Activated naive CD4-positive, alpha-beta T cell treated with anti-CD3 and anti-CD28 coated beads, Interleukin-2, amount 50 U/mL, for 24 hours (primary cell): ENCODE measurements around the gene AP1AR.
"Not testable (repeated sequence)": the region's sequence is repeated elsewhere in the genome, so short reads cannot be mapped to it uniquely, and the experiment has no call there.

Experiments
- H3K27ac Mint-ChIP-seq: one replicate; pipeline ENCODE4 v1.8.0; 2021; ENCODE audit warnings: mild to moderate bottlenecking, mixed read lengths
- H3K27me3 Mint-ChIP-seq: one replicate; pipeline ENCODE4 v1.8.0; 2021; ENCODE audit warnings: mixed read lengths
- H3K36me3 Mint-ChIP-seq: one replicate; pipeline ENCODE4 v1.8.0; 2021; ENCODE audit warnings: mixed read lengths
- H3K4me1 Mint-ChIP-seq: one replicate; pipeline ENCODE4 v1.8.0; 2021; ENCODE audit warnings: mixed read lengths
- H3K4me3 Mint-ChIP-seq: one replicate; pipeline ENCODE4 v1.8.0; 2021; ENCODE audit warnings: mild to moderate bottlenecking, mixed read lengths
- H3K9me3 Mint-ChIP-seq: one replicate; pipeline ENCODE4 v1.8.0; 2021; ENCODE audit warnings: mixed read lengths

AP1AR gene

DNA sequence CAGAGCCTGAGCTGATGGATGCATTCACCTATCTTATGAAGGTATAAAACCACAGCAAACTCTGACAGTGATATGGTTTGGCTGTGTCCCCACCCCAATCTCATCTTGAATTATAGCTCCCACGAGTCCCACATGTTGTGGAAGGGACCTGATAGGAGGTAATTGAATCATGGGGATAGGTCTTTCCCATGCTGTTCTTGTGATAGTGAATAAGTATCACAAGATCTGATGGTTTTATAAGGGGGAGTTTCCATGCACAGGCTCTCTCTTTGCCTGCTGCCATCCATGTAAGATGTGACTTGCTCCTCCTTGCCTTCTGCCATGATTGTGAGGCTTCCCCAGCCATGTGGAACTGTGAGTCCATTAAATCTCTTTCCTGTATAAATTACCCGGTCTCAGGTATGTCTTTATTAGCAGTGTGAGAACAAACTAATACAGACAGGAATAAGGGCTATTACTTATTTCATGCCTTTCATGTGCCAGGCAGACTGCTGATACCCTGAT, 50.4 kb downstream of the AP1AR start:
- Mint-ChIP-seq H3K36me3 (peaks cover 11% of the 10 kb centered on the region), H3K27ac (peak overlapping the region; percentile 48), H3K4me3 (peak overlapping the region; percentile 41), H3K4me1 (peaks cover 82% of the 10 kb centered on the region)
- H3K27me3 Mint-ChIP-seq, H3K9me3 Mint-ChIP-seq: not testable (repeated sequence)

GRCh38 chr4:112282860-112283667, 51.5 kb downstream of the AP1AR start:
- H3K9me3 Mint-ChIP-seq: no peaks in the 10 kb centered on the region
- H3K27ac Mint-ChIP-seq: peak overlapping the region; percentile 68
- H3K4me3 Mint-ChIP-seq: peak overlapping the region; percentile 74
- H3K4me1 Mint-ChIP-seq: peaks cover 82% of the 10 kb centered on the region
- no peaks in the 10 kb centered on the region for H3K27me3 Mint-ChIP-seq
- peaks cover 10% of the 10 kb centered on the region for H3K36me3 Mint-ChIP-seq

GRCh38 chr4:112284166-112284565, 52.6 kb downstream of the AP1AR start:
- H3K27me3 Mint-ChIP-seq: no peaks in the 10 kb centered on the region
- peaks cover 10% of the 10 kb centered on the region for H3K36me3 Mint-ChIP-seq
- H3K4me3 Mint-ChIP-seq: peak overlapping the region; percentile 96
- peaks cover 84% of the 10 kb centered on the region for H3K4me1 Mint-ChIP-seq
- no peaks in the 10 kb centered on the region for H3K9me3 Mint-ChIP-seq
- peak overlapping the region; percentile 91 for H3K27ac Mint-ChIP-seq

DNA sequence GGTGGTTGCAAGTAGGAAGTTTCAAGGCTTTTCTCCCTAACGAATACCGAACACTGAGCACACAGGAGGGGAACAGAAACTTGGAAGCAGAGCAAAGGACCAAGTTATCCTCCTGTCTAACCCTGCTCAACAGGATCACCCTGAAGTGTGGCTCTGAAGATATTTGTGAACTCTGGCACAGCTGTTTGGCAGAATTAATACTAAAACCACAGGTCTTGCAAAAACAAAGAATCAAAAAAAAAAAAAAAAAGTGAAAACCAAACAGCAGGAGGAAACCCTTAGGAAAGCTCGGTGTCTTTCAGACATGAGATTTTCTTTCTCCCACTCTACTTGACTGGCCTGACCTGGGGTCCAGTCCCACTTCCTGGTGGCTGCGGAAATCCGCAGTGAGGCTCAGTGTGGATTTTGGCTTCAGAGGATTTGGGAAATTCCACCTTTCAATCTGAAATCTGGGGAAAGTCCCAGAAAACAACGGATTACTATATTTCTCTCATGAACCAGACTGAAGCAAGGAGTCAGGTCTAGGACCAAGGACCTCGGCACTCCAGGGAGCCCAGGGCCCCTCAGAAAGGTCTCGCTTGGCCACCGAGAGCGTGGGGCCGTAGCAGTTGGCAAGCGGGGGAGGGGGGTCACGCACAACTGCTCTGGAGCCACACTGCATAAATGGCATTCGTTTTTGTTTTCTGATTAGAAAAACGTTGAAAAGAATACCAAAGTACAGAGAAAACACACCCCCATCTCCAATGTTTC, 53.2 kb downstream of the AP1AR start:
- Mint-ChIP-seq H3K36me3 (peaks cover 10% of the 10 kb centered on the region), H3K9me3 (no peaks in the 10 kb centered on the region)

GRCh38 chr4:112287258-112287989, 55.8 kb downstream of the AP1AR start:
- H3K36me3 Mint-ChIP-seq: peaks cover 3% of the 10 kb centered on the region
- H3K9me3 Mint-ChIP-seq: no peaks in the 10 kb centered on the region
- H3K27ac Mint-ChIP-seq: peak overlapping the region; percentile 93
- H3K4me1 Mint-ChIP-seq: peaks cover 69% of the 10 kb centered on the region
- peak overlapping the region; percentile 78 for H3K4me3 Mint-ChIP-seq
- no peaks in the 10 kb centered on the region for H3K27me3 Mint-ChIP-seq

More for the DNA sequence above, 53.2 kb downstream of the AP1AR start:
- peak overlapping the region; percentile 96 for H3K4me3 Mint-ChIP-seq
- peaks cover 86% of the 10 kb centered on the region for H3K4me1 Mint-ChIP-seq
- peak overlapping the region; percentile 91 for H3K27ac Mint-ChIP-seq
- H3K27me3 Mint-ChIP-seq: no peaks in the 10 kb centered on the region

DNA sequence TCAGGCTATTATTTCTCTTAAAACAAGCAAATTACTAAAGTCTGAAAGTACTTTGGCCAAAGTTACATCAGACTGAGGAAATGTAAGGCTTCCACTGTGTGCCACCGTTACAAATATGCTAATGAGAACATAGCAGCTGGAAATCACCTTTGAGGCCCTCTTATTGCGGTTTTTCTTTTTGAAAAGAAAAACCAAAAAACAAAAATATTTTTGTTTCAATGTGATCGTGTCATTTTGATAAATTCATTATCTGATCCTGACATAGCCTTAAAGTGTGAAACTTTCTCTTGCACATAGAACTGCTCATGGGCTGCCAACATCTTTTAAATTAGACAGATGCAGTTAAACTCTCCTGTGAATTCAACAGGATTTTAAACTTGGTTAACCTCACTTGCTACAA, 56.9 kb downstream of the AP1AR start:
- peak overlapping the region; percentile 81 for H3K27ac Mint-ChIP-seq
- no peaks in the 10 kb centered on the region for H3K9me3 Mint-ChIP-seq
- peaks cover 59% of the 10 kb centered on the region for H3K4me1 Mint-ChIP-seq
- no peaks in the 10 kb centered on the region for H3K27me3 Mint-ChIP-seq
- peak overlapping the region; percentile 64 for H3K4me3 Mint-ChIP-seq
- peaks cover 1% of the 10 kb centered on the region for H3K36me3 Mint-ChIP-seq

DNA sequence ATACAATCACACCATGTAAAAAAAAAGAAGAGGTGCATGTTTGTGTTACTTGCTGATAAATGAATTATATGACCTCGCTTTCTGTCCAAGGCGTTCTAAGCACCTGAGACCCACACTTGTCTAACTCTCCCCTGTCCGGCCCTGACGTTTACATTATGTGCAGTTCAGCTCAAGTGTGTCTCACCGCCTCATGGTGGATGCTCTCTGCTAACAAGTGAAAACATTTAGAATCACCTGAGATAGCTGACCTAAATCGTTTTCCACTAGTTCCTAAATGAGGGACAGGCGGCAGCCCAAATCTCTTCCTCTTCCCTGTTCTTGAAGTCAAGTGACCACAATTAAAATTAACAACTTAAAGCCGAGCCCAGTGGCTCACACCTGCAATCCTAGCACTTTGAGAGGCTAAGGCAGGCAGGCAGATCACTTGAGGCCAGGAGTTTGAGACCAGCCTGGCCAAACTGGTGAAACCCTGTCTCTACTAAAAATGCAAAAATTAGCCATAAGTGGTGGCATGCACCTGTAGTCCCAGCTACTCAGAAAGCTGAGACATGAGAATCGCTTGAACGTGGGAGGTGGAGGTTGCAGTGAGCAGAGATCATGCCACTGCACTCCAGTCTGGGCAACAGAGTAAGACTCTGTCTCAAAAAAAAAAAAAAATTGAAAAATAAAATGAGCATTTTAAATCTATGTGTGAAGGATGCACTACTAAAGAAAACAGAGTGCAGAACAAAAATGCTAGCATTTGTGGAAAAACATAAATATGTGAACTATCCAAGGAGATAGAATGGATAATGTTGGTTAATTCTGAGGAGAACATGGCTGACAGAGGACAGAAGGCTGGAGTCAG, 58.0 kb downstream of the AP1AR start:
- H3K4me1 Mint-ChIP-seq: peaks cover 47% of the 10 kb centered on the region
- H3K4me3 Mint-ChIP-seq: peak overlapping the region; percentile 65
- no peaks in the 10 kb centered on the region for H3K27me3 Mint-ChIP-seq
- H3K9me3 Mint-ChIP-seq: no peaks in the 10 kb centered on the region
- peak overlapping the region; percentile 81 for H3K27ac Mint-ChIP-seq
- H3K36me3 Mint-ChIP-seq: no peaks in the 10 kb centered on the region

DNA sequence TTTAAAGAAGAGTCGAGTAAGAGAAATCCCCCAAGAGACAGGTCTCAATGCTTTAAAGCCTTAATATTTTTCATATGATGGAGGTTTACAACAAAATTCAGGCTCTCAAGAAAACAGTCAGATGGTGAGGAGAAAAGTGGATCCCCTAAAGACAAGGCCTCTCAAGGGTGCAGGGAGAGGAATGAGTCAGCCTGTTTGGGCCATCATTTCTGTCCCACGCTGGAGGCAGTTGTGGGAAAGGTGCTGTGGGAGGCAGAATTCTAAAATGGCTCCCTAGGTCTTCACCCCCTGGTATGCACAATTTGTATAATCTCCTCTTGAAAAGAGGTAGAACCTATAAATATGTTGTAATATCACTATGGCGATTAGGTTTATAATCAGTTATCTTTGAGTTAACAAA, 58.8 kb downstream of the AP1AR start:
- no peak overlapping the region for H3K27ac Mint-ChIP-seq
- H3K9me3 Mint-ChIP-seq: no peaks in the 10 kb centered on the region
- H3K27me3 Mint-ChIP-seq: no peaks in the 10 kb centered on the region
- no peaks in the 10 kb centered on the region for H3K36me3 Mint-ChIP-seq
- H3K4me1 Mint-ChIP-seq: peaks cover 46% of the 10 kb centered on the region
- no peak overlapping the region for H3K4me3 Mint-ChIP-seq

GRCh38 chr4:112296949-112297880, 65.6 kb downstream of the AP1AR start, which contains the start of gene ALPK1:
ALPK1 (plus strand) TSS chr4:112297369.
- no peaks in the 10 kb centered on the region for H3K9me3 Mint-ChIP-seq
- no peaks in the 10 kb centered on the region for H3K27me3 Mint-ChIP-seq
- no peaks in the 10 kb centered on the region for H3K36me3 Mint-ChIP-seq
- H3K27ac Mint-ChIP-seq: peak within 1 kb of the TSS; percentile 97
- H3K4me1 Mint-ChIP-seq: peaks cover 30% of the 10 kb centered on the region
- peak within 1 kb of the TSS; percentile 88 for H3K4me3 Mint-ChIP-seq

GRCh38 chr4:112299721-112300120, 68.1 kb downstream of the AP1AR start:
- peaks cover 30% of the 10 kb centered on the region for H3K4me1 Mint-ChIP-seq
- no peak overlapping the region for H3K4me3 Mint-ChIP-seq
- no peaks in the 10 kb centered on the region for H3K9me3 Mint-ChIP-seq
- H3K27ac Mint-ChIP-seq: peak overlapping the region; percentile 32
- no peaks in the 10 kb centered on the region for H3K36me3 Mint-ChIP-seq
- no peaks in the 10 kb centered on the region for H3K27me3 Mint-ChIP-seq

DNA sequence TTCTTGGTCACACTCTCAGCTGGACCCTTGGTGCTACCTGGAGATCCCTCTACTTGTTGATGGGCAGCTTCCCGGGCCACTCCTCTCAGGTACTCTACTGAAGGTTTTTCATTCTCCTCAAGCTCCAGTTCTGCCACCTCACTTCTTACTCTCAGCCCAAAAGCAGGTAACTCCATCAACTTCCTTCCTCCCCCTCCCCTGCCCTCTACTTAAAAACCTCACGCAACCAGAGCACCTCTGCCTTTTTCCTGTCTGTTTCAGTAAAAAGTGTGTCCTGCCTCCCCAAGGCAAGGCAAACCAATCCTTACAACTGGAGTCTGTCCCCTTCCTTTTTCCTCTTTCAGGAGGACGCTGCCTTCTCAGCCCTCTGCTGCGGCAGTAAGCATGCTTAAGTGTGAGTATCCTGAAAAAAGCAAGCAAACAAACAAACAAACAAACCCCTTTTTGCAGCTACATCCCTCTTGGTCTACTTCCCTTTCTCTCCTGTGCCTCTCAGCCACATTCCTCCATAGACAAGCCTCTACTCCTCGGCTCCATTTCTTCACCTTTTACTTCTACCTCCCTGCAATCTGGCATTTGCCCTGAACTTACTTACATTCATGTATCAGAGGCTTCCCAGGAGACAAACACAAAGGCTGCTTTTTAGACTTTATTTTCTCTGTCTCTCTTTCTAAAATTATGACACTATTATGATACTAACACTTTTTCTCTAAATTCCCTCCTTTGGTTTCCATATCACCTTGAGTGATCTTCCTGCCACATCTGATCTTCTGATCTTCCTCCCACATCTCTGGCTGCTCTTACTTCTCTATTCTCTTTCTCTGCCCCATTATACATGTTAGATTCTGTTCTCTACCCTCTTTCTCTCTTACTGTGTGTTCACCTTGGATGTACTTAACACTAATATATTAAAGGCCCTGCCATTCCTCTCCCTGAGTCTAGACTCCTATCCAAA, 71.0 kb downstream of the AP1AR start:
- no peaks in the 10 kb centered on the region for H3K9me3 Mint-ChIP-seq
- no peak overlapping the region for H3K27ac Mint-ChIP-seq
- no peak overlapping the region for H3K4me3 Mint-ChIP-seq
- H3K27me3 Mint-ChIP-seq: no peaks in the 10 kb centered on the region
- peaks cover 8% of the 10 kb centered on the region for H3K36me3 Mint-ChIP-seq
- H3K4me1 Mint-ChIP-seq: peaks cover 32% of the 10 kb centered on the region

GRCh38 chr4:112305477-112305876, 73.9 kb downstream of the AP1AR start:
- peaks cover 11% of the 10 kb centered on the region for H3K36me3 Mint-ChIP-seq
- peaks cover 33% of the 10 kb centered on the region for H3K4me1 Mint-ChIP-seq
- not testable (repeated sequence) for H3K4me3 Mint-ChIP-seq, H3K27ac Mint-ChIP-seq, H3K27me3 Mint-ChIP-seq, H3K9me3 Mint-ChIP-seq

DNA sequence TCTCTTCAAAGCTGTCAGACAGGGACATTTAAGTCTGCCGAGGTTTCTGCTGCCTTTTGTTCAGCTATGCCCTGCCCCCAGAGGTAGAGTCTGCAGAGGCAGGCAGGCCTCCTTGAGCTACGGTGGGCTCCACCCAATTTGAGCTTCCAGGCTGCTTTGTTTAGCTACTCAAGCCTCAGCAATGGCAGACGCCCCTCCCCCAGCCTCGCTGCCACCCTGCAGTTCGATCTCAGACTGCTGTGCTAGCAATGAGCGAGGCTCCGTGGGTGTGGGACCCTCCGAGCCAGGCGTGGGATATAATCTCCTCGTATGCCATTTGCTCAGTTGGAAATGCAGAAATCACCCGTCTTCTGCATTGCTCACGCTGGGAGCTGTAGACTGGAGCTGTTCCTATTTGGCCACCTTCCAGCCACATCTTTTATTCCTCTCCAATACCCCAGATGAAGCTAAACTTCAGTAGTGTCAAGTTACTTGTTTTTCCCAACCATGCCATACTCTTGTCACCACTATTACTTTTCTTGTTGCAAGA, 77.7 kb downstream of the AP1AR start:
- H3K27me3 Mint-ChIP-seq, H3K9me3 Mint-ChIP-seq: not testable (repeated sequence)
- Mint-ChIP-seq H3K27ac (peak overlapping the region; percentile 41), H3K4me3 (peak overlapping the region; percentile 73), H3K4me1 (peaks cover 35% of the 10 kb centered on the region), H3K36me3 (peaks cover 11% of the 10 kb centered on the region)
